HAP-1 (cell line): ENCODE measurements around the gene TDP2.
A peak's percentile ranks its signal among the peaks of the same experiment; 100 is the strongest.
"Not testable (repeated sequence)": the region's sequence is repeated elsewhere in the genome, so short reads cannot be mapped to it uniquely, and the experiment has no call there.

ENCODE experiments used
- DNase-seq, 2 experiments: peaks; one replicate each; pipeline ENCODE4 v3.0.0-alpha.2; 2016 to 2020; ENCODE audit warnings: low spot score in 2 of 2
- H3K27me3 ChIP-seq: fragments of 250-450 bp; sonication (Bioruptor Pico); 2 replicates; pipeline ENCODE4 v1.5.1; 2020; ENCODE audit warnings: low read depth, mild to moderate bottlenecking, moderate library complexity
- H3K36me3 ChIP-seq: fragments of 250-450 bp; sonication (Bioruptor Pico); replicated peaks from 2 replicates; pipeline ENCODE4 v1.5.1; 2020; ENCODE audit warnings: mild to moderate bottlenecking
- H3K4me1 ChIP-seq: fragments of 250-450 bp; sonication (Bioruptor Pico); 2 replicates; pipeline ENCODE4 v1.5.1; 2020; ENCODE audit warnings: mild to moderate bottlenecking
- H3K4me3 ChIP-seq: fragments of 250-450 bp; sonication (Bioruptor Pico); 2 replicates; pipeline ENCODE4 v1.5.1; 2020; ENCODE audit warnings: mild to moderate bottlenecking, moderate library complexity
- H3K9me3 ChIP-seq: fragments of 250-450 bp; sonication (Bioruptor Pico); 2 replicates; pipeline ENCODE4 v1.5.1; 2020; ENCODE audit warnings: mild to moderate bottlenecking, moderate library complexity
- in situ Hi-C: fragments of 300-500 bp; cut with MboI; formaldehyde crosslinking; loops from 3 replicates; pipeline ENCODE4 v1.14.3; 2020; ENCODE audit warnings: low sequenced_read_pairs, inconsistent platforms, mixed read lengths

The TDP2 gene

GRCh38 chr6:24668997-24669361, 2.3 kb upstream of the TDP2 start:
- Histone ChIP-seq H3K4me3 (no peak overlapping the region), H3K4me1 (peaks cover 14% of the 10 kb centered on the region), H3K36me3 (peaks cover 10% of the 10 kb centered on the region), H3K9me3 (peaks cover 8% of the 10 kb centered on the region), H3K27me3 (no peaks in the 10 kb centered on the region)
- in situ Hi-C loops, result no loop called here
- DNase-seq, result no peak

DNA sequence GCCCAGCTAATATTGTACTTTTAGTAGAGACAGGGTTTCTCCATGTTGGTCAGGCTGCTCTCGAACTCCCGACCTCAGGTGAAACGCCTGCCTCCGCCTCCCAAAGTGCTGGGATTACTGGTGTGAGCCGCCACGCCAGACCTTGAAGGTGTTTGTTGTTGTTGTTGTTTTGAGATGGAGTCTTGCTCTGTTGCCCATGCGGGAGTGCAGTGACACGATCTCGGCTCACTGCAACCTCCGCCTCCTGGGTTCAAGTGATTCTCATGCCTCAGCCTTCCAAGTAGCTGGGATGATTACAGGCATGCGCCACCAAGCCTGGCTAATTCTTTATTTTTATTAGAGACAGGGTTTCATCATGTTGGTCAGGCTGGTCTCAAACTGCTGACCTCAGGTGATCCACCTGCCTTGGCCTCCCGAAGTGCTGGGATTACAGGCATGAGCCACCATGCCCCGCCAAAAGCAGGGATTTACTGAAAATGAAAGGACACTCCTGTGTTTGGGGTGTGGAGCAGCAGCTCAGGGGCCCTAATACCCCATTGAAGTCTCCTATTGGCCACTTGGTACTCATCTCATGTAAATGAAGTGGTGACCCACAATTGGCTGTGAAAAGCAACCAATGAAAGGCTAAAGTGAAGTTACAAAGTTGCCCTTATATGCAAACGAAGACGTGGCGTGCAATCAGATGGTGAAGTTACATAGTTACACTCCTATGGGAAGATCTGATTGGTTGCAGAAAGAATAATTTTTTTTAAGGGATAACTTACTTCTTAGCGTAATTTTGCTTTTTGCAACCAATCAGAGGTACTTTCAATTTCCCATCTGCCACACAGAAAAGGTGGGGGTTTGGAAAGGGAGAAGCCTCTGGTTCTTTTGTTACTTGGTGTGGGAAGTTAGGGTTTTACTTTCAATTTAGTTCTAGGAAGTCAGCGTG, 1.6 kb upstream of the TDP2 start:
- DNase-seq, in situ Hi-C loops, H3K9me3 ChIP-seq, H3K27me3 ChIP-seq: not testable (repeated sequence)
- peak overlapping the region; percentile 94; the same call in 1 of the 2 replicates for H3K4me3 ChIP-seq
- H3K4me1 ChIP-seq, result peaks cover 14% of the 10 kb centered on the region
- H3K36me3 ChIP-seq, result peaks cover 11% of the 10 kb centered on the region

DNA sequence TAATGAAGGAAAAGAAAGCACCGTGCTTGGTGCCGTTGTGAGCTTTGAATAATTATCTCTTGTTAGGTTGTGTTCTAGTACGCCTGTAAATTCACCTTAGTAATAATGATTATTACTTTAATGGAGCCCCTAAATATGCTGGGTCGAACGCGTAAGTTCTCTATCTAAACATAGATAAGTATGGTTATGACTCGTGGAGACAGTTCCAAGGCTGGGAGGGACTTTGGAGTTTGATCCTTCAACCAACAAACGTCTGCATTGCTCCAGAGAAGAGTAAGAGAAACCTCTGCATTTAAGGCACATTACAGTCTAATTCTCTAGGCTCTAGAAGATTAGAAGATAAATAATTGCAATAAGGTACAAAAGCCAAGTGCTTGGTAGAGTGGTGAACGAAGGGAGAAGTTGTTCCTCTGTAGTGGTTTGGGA, 692 bp upstream of the TDP2 start:
- no peaks in the 10 kb centered on the region for H3K27me3 ChIP-seq
- H3K9me3 ChIP-seq, result no peaks in the 10 kb centered on the region
- peaks cover 14% of the 10 kb centered on the region for H3K4me1 ChIP-seq
- peak overlapping the region; percentile 94 for H3K4me3 ChIP-seq
- peaks cover 16% of the 10 kb centered on the region for H3K36me3 ChIP-seq
- DNase-seq, result no peak
- in situ Hi-C loops, result no loop called here

DNA sequence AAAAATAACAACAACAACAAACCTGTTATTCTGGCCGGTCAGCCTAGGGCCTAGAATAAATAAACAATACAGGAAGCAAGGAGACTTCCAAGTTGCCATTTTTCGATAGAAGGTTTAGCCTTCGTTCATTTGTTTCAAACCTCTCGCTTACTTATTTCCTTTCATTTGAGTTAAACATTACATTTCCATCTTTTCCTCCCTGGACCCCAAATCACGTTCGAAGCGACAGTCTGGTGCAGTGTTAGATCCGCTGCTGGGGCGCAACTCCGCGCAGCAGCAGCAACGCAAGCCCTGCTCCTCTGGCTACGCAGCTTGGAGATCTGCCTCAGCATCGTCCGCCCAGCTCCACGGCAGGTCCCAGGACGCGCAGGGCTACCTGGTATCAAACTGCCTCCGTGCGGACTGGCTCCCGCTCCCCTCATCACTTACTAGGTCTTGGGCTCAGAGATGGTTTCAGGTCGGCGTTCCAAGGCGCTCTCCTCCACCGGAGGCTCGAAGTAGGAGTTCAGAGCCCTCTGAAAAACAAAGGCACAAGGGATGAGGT, 530 bp downstream of the TDP2 start:
- peak in 1 of 2 experiments; percentile 41 for DNase-seq
- H3K4me1 ChIP-seq, result peaks cover 14% of the 10 kb centered on the region
- H3K9me3 ChIP-seq, result no peaks in the 10 kb centered on the region
- H3K36me3 ChIP-seq, result peaks cover 16% of the 10 kb centered on the region
- H3K27me3 ChIP-seq, result no peaks in the 10 kb centered on the region
- H3K4me3 ChIP-seq, result peak overlapping the region; percentile 94
- in situ Hi-C loops, result no loop called here

DNA sequence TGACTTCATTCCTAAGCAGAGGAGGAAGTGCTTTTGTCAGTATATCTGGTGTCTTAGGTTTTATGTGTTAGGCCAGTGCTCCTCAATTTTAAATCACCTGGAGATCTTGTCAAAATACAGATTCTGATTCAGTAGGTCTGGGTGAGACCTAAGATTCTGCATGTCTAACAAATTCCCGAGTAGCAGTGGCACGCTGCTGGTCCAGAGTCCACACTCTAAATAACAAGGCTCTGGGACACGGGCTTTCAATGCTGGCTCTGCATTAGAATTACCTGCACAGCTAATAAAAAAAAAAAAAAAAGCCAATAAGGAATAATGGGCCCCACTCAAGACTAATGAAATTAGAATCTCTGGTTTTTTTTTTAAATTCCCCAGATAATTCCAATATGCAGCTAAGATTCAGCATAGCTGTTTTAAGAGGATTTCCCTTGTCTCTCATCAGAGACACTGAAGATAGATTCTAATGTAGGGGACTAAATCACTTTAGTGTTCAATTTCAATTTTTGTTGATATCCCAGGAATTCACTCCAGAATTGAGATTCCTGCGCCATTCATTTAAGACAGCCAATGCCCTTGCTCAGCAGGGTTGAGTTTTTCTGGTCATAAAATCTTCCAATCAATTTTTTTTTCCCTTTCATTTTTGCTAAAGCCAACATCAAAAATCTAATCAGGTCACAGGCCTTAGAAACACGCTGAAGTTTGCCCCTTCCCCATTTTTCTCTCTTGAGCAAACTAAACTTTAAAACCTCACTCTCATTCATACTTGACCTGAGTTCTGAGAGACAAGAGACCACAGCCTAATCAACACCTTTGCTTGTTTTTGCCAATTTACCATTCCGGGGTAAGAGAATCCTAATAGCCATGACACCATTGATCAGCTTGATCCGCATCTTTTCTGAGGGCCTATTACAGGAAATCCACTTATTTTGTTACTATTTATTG, 2.4 kb downstream of the TDP2 start:
- Histone ChIP-seq H3K4me1 (peaks cover 14% of the 10 kb centered on the region), H3K36me3 (peaks cover 18% of the 10 kb centered on the region), H3K9me3 (no peaks in the 10 kb centered on the region), H3K27me3 (no peaks in the 10 kb centered on the region), H3K4me3 (no peak overlapping the region)
- in situ Hi-C loops, result no loop called here
- DNase-seq, result no peak

- in situ Hi-C loops, result no loop called here
- H3K9me3 ChIP-seq, result no peaks in the 10 kb centered on the region
- peaks cover 19% of the 10 kb centered on the region for H3K36me3 ChIP-seq
- no peaks in the 10 kb centered on the region for H3K27me3 ChIP-seq
- H3K4me3 ChIP-seq, result no peak overlapping the region
- H3K4me1 ChIP-seq, result peaks cover 14% of the 10 kb centered on the region
- DNase-seq, result no peak
These were observed 3.5 kb downstream of the TDP2 start for GRCh38 chr6:24663189-24663588.

- H3K4me3 ChIP-seq, result no peak overlapping the region
- H3K27me3 ChIP-seq, result no peaks in the 10 kb centered on the region
- peaks cover 8% of the 10 kb centered on the region for H3K4me1 ChIP-seq
- in situ Hi-C loops, result no loop called here
- DNase-seq, result no peak
- peaks cover 26% of the 10 kb centered on the region for H3K36me3 ChIP-seq
- no peaks in the 10 kb centered on the region for H3K9me3 ChIP-seq
These were observed 4.5 kb downstream of the TDP2 start for GRCh38 chr6:24662236-24662635.

DNA sequence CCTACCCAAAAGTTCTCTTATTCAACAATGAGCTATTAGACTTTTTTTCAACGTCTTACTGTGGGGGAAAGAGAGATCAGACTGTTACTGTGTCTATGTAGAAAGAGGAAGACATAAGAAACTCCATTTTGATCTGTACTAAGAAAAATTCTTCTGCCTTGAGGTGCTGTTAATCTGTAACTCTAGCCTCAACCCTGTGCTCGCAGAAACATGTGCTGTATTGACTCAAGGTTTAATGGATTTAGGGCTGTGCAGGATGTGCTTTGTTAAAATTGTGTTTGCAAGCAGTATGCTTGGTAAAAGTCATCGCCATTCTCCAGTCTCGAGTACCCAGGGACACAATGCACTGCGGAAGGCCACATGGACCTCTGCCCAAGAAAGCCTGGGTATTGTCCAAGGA, 4.9 kb downstream of the TDP2 start:
- H3K4me1 ChIP-seq, DNase-seq, H3K9me3 ChIP-seq, H3K27me3 ChIP-seq, in situ Hi-C loops, H3K4me3 ChIP-seq: not testable (repeated sequence)
- peaks cover 26% of the 10 kb centered on the region for H3K36me3 ChIP-seq

DNA sequence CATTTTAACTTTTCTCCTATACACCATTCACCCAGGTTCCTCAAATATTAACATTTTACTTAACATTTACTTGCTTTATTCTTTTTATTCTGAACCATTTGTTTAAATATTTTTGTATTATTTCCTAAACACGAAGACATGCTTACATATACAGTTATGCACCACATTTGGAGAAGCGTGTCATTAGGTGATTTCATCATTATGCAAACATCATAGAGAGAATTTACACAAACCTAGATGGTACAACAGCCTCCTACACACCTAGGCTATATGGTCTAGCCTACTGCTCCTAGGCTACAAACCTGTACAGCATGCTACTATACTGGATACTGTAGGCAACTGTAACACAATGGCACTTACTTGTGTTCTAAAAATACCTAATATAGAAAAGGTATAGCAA, 6.6 kb downstream of the TDP2 start:
- no peaks in the 10 kb centered on the region for H3K27me3 ChIP-seq
- DNase-seq, result no peak
- no peaks in the 10 kb centered on the region for H3K9me3 ChIP-seq
- peaks cover under 1% of the 10 kb centered on the region for H3K4me1 ChIP-seq
- peaks cover 17% of the 10 kb centered on the region for H3K36me3 ChIP-seq
- no peak overlapping the region for H3K4me3 ChIP-seq
- in situ Hi-C loops, result no loop called here

DNA sequence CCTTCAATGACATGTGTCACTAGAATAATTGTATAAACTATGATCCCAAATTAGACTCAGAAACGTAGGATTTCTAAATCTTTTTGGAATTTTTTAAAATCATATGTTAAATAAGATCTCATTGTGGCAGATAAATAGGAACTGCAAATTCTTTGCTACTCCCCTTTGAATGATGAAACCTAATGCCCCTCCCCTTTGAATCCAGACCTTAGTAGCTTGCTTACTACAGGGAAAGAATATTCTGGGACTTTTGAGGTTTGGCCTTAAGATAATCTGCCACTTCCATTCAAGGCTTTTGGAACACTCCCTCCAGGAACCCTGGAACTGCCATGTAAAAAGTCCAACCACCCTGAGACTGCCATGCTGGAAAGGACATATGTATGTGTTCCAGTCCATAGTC, 7.1 kb downstream of the TDP2 start:
- DNase-seq, result no peak
- in situ Hi-C loops, result no loop called here
- Histone ChIP-seq H3K9me3 (no peaks in the 10 kb centered on the region), H3K4me1 (no peaks in the 10 kb centered on the region), H3K27me3 (no peaks in the 10 kb centered on the region), H3K36me3 (peaks cover 15% of the 10 kb centered on the region), H3K4me3 (no peak overlapping the region)

DNA sequence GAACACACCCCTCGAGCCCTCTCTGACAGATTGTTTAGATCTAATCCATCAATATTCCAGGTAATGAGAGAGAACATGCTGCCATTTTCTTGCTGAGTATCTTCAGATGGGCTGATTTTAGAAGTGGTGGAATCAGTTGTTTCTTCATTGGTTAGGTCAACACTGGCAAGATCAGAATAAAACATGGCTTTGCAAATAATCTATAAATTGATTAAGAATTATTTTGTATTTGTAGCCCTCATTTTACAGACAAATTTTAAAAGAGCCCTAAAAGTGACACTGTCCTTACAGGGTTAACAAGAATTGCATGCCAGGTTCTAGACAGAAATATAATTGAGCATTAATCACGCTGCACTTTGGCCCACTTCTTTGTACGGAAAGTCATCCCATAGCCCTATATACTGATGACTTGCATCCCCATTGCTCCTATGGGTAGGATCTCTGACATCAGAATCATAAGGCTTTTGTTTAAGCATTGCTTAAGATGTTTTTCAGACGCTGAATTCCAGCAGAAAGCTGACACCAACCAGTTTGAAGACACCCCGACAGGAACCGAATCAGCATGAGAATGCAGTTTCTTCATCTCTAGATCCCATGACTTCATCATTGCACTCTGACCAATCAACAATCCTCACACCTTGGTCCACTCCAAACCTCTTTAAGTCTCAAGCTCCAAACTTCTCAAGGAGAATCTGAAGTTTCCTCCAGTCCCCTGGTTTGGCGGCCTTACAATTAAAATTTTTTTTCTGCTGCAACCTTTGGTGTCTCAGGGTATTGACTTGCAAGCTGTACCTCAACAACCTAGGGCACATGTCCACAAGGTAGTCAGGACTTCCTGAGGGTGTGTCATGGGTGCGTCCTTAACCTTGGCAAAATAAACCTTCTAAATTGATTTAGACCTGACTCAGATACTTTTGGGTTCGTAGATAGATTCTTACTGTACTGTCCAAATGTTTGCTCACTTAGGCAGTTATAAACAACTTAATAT, 7.8 kb downstream of the TDP2 start:
- Histone ChIP-seq H3K9me3 (no peaks in the 10 kb centered on the region), H3K27me3 (no peaks in the 10 kb centered on the region), H3K36me3 (peaks cover 16% of the 10 kb centered on the region), H3K4me1 (no peaks in the 10 kb centered on the region), H3K4me3 (no peak overlapping the region)
- in situ Hi-C loops, result no loop called here
- no peak for DNase-seq

DNA sequence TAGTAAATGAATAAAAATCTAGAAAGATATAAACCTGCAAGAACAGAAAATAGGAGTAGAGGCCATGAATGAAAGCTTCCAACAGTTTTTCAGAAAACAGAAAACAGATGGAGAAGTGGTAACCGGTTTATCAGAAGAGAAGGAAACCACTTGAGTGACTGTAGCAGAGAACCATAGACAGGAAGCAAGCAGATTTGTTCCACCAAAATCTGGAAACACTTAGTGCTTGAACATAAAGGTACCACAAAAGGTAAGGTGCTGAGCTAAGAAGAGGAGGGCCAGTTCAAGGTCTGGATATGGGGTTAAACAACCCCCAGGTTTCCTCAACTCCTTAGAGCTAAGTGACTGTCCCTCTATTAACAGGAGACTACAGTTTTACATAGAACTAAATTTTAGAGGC, 11.5 kb downstream of the TDP2 start:
- Histone ChIP-seq H3K9me3 (no peaks in the 10 kb centered on the region), H3K4me3 (no peak overlapping the region), H3K27me3 (no peaks in the 10 kb centered on the region), H3K36me3 (peaks cover 33% of the 10 kb centered on the region), H3K4me1 (no peaks in the 10 kb centered on the region)
- DNase-seq, result no peak
- in situ Hi-C loops, result no loop called here

DNA sequence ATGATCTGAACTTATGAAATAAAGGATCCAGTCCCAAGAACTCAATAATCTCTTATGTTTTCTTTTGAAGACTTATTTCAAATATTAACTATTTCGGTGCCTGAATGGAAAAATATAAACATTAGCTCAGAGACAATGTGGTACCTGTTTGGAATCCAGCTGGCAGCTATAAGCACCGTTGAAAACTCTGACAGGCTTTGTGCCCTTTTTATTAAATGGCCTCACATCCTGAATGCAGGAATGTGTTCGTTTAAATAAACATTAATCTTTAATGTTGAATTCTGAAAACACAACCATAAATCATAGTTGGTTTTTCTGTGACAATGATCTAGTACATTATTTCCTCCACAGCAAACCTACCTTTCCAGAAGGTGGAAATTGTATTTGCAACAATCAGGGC, 16.3 kb downstream of the TDP2 start:
- in situ Hi-C loops, result no loop called here
- Histone ChIP-seq H3K36me3 (peaks cover 31% of the 10 kb centered on the region), H3K27me3 (no peaks in the 10 kb centered on the region), H3K9me3 (no peaks in the 10 kb centered on the region), H3K4me1 (0 out of 2 replicates have a peak, but pooled peaks cover under 1% of the 10 kb centered on the region), H3K4me3 (no peak overlapping the region)
- DNase-seq, result no peak
